Calu3 (cell line): ENCODE measurements around the gene SETBP1. TPM values are rescaled to one million over a fixed set of nuclear protein-coding genes. Genes with fewer than 3 reads are reported as not detected.
A peak's percentile ranks its signal among the peaks of the same experiment; 100 is the strongest.

ENCODE experiments used
- BruUV-seq: library from RNA; stranded (reverse); fragments of 400-500 nt; replicated peaks from 2 replicates; lab custom pipeline; 2021; lab: Mats Ljungman, UMichigan
- CTCF ChIA-PET: fragments of 300-600 bp; sonication (Branson Sonifier 250); formaldehyde crosslinking; loops from one replicate; lab custom pipeline; 2022; ENCODE audit warnings: antibody characterized with exemption; lab: Charles Lee
- DNase-seq: peaks from one replicate; pipeline ENCODE4 v3.0.0; 2022
- H3K27ac Mint-ChIP-seq: one replicate; pipeline ENCODE4 v1.8.0; 2022; ENCODE audit warnings: mixed read lengths; ENCODE audit not compliant: unreplicated experiment
- H3K27me3 Mint-ChIP-seq: one replicate; pipeline ENCODE4 v1.8.0; 2022; ENCODE audit warnings: mixed read lengths; ENCODE audit not compliant: unreplicated experiment
- H3K36me3 Mint-ChIP-seq: one replicate; pipeline ENCODE4 v1.8.0; 2022; ENCODE audit warnings: mild to moderate bottlenecking, moderate library complexity, mixed read lengths; ENCODE audit not compliant: insufficient read depth, unreplicated experiment
- H3K4me1 Mint-ChIP-seq: one replicate; pipeline ENCODE4 v1.8.0; 2022; ENCODE audit warnings: mild to moderate bottlenecking, low read depth, mixed read lengths; ENCODE audit not compliant: unreplicated experiment
- H3K4me3 Mint-ChIP-seq: one replicate; pipeline ENCODE4 v1.8.0; 2022; ENCODE audit warnings: mild to moderate bottlenecking, low read depth, moderate library complexity, mixed read lengths; ENCODE audit not compliant: unreplicated experiment
- H3K9me3 Mint-ChIP-seq: one replicate; pipeline ENCODE4 v1.8.0; 2022; ENCODE audit warnings: low read depth, mixed read lengths; ENCODE audit not compliant: unreplicated experiment
- intact Hi-C: fragments of 100-400 bp; cut with micrococcal nuclease; formaldehyde crosslinking; loops from one replicate; pipeline ENCODE4 v1.10.0; 2022; ENCODE audit not compliant: unreplicated experiment
- total RNA-seq: library from RNA; stranded (reverse); gene quantifications from 2 replicates; pipeline ENCODE4 v1.2.3, GENCODE V29; 2022
- TF ChIP-seq, protein P1 (sequence below): fragments of 200-600 bp; IDR thresholded peaks from one replicate; pipeline ENCODE4 v1.8.0; 2022; ENCODE audit warnings: antibody characterized with exemption; ENCODE audit not compliant: unreplicated experiment

Gene SETBP1
- total RNA-seq, 1 experiment from 2014 or later, result 6.0 TPM

DNA sequence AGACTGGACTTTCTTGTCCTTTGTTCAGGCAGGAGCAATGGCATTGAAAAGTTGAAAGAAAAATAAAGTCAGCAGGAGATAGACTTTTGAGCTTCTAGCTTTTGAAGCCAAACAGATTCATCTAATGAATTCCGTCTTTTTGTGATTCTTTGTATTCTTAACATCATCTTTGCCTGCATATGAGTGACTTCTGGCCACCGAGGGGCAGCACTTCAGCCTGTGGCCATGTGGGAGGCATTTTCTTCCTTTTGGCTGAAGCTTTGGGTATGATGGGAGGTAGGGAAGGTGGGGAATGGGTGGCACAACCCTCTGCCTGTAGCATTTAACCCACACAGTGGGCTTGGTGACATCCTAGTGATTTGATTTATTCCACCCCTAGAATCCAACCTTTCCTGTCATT, 220.6 kb downstream of the SETBP1 start:
- Mint-ChIP-seq H3K9me3 (no peaks in the 10 kb centered on the region), H3K36me3 (no peaks in the 10 kb centered on the region), H3K4me3 (no peak overlapping the region), H3K27ac (no peak overlapping the region), H3K4me1 (peaks cover 9% of the 10 kb centered on the region), H3K27me3 (no peaks in the 10 kb centered on the region)
- no TSS peak for BruUV-seq
- TF ChIP-seq, protein P1, sequence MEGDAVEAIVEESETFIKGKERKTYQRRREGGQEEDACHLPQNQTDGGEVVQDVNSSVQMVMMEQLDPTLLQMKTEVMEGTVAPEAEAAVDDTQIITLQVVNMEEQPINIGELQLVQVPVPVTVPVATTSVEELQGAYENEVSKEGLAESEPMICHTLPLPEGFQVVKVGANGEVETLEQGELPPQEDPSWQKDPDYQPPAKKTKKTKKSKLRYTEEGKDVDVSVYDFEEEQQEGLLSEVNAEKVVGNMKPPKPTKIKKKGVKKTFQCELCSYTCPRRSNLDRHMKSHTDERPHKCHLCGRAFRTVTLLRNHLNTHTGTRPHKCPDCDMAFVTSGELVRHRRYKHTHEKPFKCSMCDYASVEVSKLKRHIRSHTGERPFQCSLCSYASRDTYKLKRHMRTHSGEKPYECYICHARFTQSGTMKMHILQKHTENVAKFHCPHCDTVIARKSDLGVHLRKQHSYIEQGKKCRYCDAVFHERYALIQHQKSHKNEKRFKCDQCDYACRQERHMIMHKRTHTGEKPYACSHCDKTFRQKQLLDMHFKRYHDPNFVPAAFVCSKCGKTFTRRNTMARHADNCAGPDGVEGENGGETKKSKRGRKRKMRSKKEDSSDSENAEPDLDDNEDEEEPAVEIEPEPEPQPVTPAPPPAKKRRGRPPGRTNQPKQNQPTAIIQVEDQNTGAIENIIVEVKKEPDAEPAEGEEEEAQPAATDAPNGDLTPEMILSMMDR, result no peak
- peak; percentile 9 for DNase-seq
- intact Hi-C loops, result loop anchor here (1.0 to 10.0 kb wide), 4 partner anchors 114 to 486 kb away; no protein-coding TSS in a partner anchor
- CTCF ChIA-PET, result no interaction called here

GRCh38 chr18:44903327-44903726, 222.6 kb downstream of the SETBP1 start:
- TF ChIP-seq, protein P1, result no peak
- DNase-seq, result no peak
- intact Hi-C loops, result loop anchor here (5.0 to 10.0 kb wide), 3 partner anchors 111 to 484 kb away; no protein-coding TSS in a partner anchor
- Mint-ChIP-seq H3K4me1 (peaks cover 6% of the 10 kb centered on the region), H3K27ac (no peak overlapping the region), H3K9me3 (no peaks in the 10 kb centered on the region), H3K27me3 (no peaks in the 10 kb centered on the region), H3K4me3 (no peak overlapping the region), H3K36me3 (no peaks in the 10 kb centered on the region)
- CTCF ChIA-PET, result no interaction called here
- BruUV-seq, result no TSS peak

- no peaks in the 10 kb centered on the region for H3K9me3 Mint-ChIP-seq
- H3K27me3 Mint-ChIP-seq, result no peaks in the 10 kb centered on the region
- TF ChIP-seq, protein P1, result no peak
- H3K36me3 Mint-ChIP-seq, result no peaks in the 10 kb centered on the region
- no TSS peak for BruUV-seq
- no peak overlapping the region for H3K27ac Mint-ChIP-seq
- CTCF ChIA-PET, result no interaction called here
- no peak for DNase-seq
- H3K4me3 Mint-ChIP-seq, result no peak overlapping the region
- intact Hi-C loops, result loop anchor here (5.0 to 10.0 kb wide), 3 partner anchors 110 to 483 kb away; no protein-coding TSS in a partner anchor
- H3K4me1 Mint-ChIP-seq, result no peaks in the 10 kb centered on the region
Measured at GRCh38 chr18:44904768-44905167, 224.1 kb downstream of the SETBP1 start.

GRCh38 chr18:44909191-44909719, 228.6 kb downstream of the SETBP1 start:
- Mint-ChIP-seq H3K36me3 (no peaks in the 10 kb centered on the region), H3K4me1 (no peaks in the 10 kb centered on the region), H3K9me3 (no peaks in the 10 kb centered on the region), H3K27ac (no peak overlapping the region), H3K27me3 (no peaks in the 10 kb centered on the region), H3K4me3 (no peak overlapping the region)
- CTCF ChIA-PET, result no interaction called here
- no peak for DNase-seq
- TF ChIP-seq, protein P1, result no peak
- intact Hi-C loops, result loop anchor here (10.0 kb wide), 1 partner anchor 106 kb away; no protein-coding TSS in a partner anchor
- BruUV-seq, result no TSS peak
